Measurements from ENCODE around the gene ZNF200.

GRCh38 chr16:3180445-3180878 is 54.5 kb downstream of the ZNF200 start:
- TF ChIP-seq EP300 (IDR thresholded peaks at IDR 0.05): no peak
- TF ChIP-seq CTCF (IDR thresholded peaks at IDR 0.05): no peak
